ENCODE measurements around the gene TLDC2.
"Not testable (repeated sequence)": the region's sequence is repeated elsewhere in the genome, so short reads cannot be mapped to it uniquely, and the experiment has no call there.

The TLDC2 gene

GRCh38 chr20:36875702-36876472, at the start of gene TLDC2:
TSS of gene TLDC2 (plus strand) at chr20:36876138. CDS start at chr20:36876175, 37 bp downstream.
- no peak for DNase-seq (ENCODE audit: low read depth)

- DNase-seq (ENCODE audit: low read depth) = no peak
These were observed 49.2 kb upstream of the TLDC2 start for GRCh38 chr20:36826554-36827244.

GRCh38 chr20:36827541-36828279, 48.2 kb upstream of the TLDC2 start:
- no peak for DNase-seq (ENCODE audit: low read depth)

- no peak for DNase-seq (ENCODE audit: low read depth)
These were observed 44.9 kb upstream of the TLDC2 start for GRCh38 chr20:36830791-36831691.

- no peak for DNase-seq (ENCODE audit: low read depth)
These were observed 43.1 kb upstream of the TLDC2 start for GRCh38 chr20:36832791-36833190.

- DNase-seq (ENCODE audit: low read depth) = no peak
These were observed 42.5 kb upstream of the TLDC2 start for GRCh38 chr20:36833275-36834020.

GRCh38 chr20:36835025-36835424, 40.9 kb upstream of the TLDC2 start:
- DNase-seq (ENCODE audit: low read depth) = no peak

- peak; percentile 62 for DNase-seq (ENCODE audit: low read depth)
These were observed 40.3 kb upstream of the TLDC2 start for GRCh38 chr20:36835453-36836198.

GRCh38 chr20:36836591-36837269, 39.2 kb upstream of the TLDC2 start:
- no peak for DNase-seq (ENCODE audit: low read depth)

GRCh38 chr20:36838376-36838775, 37.6 kb upstream of the TLDC2 start:
- DNase-seq (ENCODE audit: low read depth) = not testable (repeated sequence)

- no peak for DNase-seq (ENCODE audit: low read depth)
These were observed 36.8 kb upstream of the TLDC2 start for GRCh38 chr20:36839150-36839549.

GRCh38 chr20:36841030-36841429, 34.9 kb upstream of the TLDC2 start:
- DNase-seq (ENCODE audit: low read depth) = not testable (repeated sequence)

GRCh38 chr20:36845288-36845971, 30.5 kb upstream of the TLDC2 start:
- DNase-seq (ENCODE audit: low read depth) = no peak

- DNase-seq (ENCODE audit: low read depth) = no peak
These were observed 28.8 kb upstream of the TLDC2 start for GRCh38 chr20:36847009-36847709.

GRCh38 chr20:36847710-36848040, 28.3 kb upstream of the TLDC2 start:
- no peak for DNase-seq (ENCODE audit: low read depth)

- DNase-seq (ENCODE audit: low read depth) = peak; percentile 64
These were observed 27.8 kb upstream of the TLDC2 start for GRCh38 chr20:36848078-36848660.

GRCh38 chr20:36848677-36849076, 27.3 kb upstream of the TLDC2 start:
- no peak for DNase-seq (ENCODE audit: low read depth)

Data from HS-5 (cell line).